T follicular helper cell (primary cell): Measurements from ENCODE around the gene MAP3K5.
"Not testable (repeated sequence)": the region's sequence is repeated elsewhere in the genome, so short reads cannot be mapped to it uniquely, and the experiment has no call there.

Experiments
- DNase-seq: peaks from one replicate; pipeline ENCODE4 v3.0.0-alpha.2; 2020; ENCODE audit warnings: low read depth

Gene MAP3K5

GRCh38 chr6:136772685-136773472 lies 19.4 kb downstream of the MAP3K5 start:
- DNase-seq: no peak

DNA sequence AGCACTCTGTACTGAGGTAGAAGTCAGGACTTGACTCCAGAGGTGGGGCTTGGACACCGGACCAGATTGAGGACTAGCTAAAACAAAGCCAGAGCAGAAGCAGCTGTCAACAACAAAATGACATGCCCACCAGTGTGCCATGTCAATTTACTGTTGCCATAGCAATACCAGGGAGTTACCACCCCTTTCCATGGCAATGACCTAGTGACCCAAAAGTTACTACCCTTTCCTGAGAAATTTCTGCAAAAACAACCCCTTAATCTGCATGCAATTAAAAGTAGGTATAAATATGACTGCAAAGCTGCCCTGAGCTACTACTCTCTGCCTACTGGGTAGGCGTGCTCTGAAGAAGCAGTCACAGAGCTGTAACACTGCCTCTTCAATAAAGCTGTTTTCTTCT lies 21.0 kb downstream of the MAP3K5 start:
- no peak for DNase-seq

DNA sequence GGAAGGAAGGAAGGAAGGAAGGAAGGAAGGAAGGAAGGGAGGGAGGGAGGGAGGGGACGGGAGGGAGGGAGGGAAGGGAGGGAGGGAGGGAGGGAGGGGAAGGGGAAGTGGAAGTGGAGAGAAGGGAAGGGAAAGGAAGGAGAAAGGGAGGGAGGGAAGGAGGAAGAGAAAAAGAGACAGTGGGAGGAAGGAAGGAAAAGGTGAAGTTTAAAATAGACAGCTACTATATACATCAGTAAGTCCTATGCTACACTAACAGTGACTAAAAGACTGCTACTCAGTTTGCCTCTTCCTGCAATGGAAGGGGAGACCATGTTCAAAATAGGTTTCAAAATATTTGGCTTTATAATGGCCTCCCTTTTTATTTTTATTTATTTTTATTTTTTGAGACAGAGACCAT lies 22.5 kb downstream of the MAP3K5 start:
- no peak for DNase-seq

DNA sequence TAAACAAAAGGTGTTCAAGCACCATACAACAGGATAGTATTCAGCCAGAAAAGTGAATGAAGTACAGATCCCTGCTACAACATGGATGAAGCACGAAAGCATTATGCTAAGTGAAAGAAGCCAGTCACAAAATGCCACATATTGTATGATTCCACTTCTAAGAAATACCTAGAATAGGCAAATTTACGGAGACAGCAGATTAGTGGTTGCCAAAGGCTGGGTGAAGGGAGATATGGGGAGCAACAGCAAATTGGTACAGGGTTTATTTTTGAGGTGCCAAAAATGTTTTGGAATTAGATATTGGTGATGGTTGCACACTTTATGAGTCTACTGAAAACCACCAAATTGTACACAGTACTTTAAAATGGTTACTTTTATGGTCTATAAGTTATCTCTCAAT lies 23.2 kb downstream of the MAP3K5 start:
- no peak for DNase-seq

GRCh38 chr6:136767570-136768309 lies 24.5 kb downstream of the MAP3K5 start:
- DNase-seq: no peak

GRCh38 chr6:136767103-136767502 lies 25.2 kb downstream of the MAP3K5 start:
- no peak for DNase-seq

GRCh38 chr6:136766274-136766673 lies 26.0 kb downstream of the MAP3K5 start:
- DNase-seq: no peak

DNA sequence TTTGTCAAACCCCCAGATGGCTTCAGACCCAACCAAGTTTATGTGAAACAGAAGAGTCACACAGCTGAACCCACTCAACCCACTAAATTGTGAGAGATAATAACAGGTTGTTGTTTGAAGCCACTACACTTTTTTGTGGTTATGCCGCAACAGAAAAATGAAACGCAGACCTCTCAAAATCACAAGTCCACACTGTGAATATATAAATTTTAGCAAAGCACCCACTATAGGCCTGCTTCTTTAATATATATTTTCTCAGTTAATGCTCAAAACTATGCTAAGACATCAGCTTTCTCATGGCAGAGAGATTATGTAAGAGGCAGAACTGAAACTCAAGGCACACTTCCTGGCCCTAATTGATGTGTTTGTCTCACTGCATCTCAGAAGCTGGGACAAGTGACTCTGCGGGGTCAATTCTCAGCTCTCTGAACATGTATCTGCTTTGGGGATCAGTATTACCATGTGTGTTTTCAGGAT lies 27.7 kb downstream of the MAP3K5 start:
- no peak for DNase-seq

DNA sequence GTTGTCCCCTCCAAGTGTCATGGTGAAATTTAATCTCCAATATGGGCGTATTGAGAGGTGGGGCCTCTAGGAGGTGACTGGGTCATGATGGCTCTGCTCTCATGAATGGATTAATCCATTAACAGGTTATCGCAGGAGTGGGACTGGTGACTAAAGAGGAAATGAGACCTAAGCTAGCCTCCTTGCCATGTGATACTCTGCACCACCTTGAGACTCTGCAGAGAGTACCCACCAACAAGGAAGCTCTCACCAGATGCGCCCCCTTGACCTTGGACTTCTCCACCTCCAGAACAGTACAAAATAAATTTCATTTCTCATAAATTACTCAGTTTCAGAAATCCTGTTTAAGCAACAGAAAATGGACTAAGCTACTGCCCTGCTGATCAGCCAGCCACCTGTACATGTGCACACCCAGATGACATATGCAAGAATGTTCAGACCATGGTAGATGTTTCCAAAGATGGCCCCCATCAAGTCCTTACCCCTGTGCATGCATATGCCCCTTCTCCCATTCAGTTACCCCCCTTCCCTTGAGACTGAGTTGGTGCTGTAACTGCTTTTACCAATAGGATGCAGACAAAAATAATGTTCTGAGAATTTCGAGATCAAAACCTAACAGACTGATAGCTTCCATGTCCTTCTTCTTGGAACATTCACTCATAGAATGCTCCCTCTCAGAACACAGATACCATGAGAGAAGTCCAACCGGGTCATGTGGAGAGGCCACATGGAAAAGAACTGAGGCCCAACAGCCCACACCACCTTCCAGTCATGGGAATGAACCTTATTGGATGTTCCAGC lies 28.4 kb downstream of the MAP3K5 start:
- no peak for DNase-seq

DNA sequence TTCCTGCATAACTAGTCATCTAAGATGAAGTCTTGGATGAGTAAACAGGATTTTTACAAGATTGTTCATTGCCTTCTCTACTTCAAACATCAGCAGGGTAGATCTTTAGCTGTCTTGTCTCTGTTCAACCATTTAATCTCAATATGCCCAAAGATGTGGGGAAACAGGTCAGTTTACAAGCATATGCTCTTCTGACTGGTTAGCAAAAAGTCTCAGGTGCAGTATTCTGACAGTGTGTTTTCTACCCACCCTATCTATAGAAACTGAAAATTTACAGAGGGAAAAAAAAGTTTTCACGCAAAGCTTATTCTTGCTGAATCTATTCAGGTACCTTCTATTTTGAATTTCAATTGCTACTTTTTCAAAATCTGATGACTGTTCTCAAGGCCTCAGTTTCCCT lies 29.0 kb downstream of the MAP3K5 start:
- DNase-seq: no peak

DNA sequence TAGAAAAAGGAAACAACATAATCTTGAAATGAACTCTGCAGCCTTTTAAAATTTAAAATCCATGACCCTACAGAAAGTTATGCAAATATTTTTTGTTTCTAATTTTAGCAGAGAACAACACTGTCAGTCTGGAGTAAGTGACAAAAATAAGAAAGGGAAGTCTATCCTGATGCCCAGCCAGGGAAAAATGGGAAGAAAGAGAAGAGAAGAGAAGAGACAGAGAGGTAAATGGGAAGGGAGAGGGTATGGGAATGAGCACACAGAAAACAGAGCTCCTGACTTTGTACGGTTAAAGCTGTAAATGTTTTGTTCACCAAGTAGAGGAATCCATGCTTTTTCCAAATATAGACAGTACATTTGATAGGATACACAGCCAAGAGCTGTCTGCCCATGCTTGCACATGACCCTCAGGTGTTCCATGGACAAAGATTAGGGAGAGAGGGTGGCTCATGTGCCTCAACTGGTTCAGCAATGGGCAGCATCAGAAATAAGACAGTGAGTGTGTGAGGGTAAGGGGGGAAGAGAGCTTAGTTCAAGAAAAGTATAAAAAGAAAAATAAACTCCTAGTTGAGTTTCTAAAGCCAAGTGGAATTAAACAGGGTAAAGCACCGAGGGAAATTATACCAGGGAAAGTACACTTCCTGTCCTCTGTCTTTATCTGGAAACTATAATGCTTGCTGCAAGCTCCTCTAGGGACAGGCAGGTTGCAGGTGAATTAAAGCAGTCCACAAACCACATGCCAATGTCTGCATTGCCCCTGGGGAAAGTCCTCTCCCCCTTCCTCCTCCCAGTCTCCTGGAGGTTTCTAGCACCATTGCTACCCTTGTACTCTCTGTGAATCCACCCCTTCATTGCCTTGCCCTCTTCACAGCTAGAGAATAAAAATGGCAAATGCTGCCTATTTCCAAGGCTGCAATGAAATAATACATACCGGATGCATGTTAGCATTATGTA lies 30.0 kb downstream of the MAP3K5 start:
- no peak for DNase-seq

GRCh38 chr6:136761227-136761922 lies 30.9 kb downstream of the MAP3K5 start:
- DNase-seq: no peak

DNA sequence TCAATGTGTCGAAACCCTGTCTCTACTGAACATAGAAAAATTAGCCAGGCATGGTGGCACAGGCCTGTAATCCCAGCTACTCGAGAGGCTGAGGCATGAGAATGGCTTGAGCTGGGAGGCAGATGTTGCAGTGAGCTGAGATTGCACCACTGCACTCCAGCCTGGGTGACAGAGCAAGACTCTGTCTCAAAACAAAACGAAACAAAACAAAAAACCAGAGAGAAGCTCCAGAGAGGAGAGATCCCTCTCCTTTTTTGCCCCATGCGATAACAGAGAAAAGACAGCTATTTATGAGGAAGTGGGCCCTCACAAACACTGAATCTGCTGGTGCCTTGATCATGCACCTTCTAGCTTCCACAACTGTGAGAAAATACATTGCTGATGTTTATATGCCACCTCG lies 31.5 kb downstream of the MAP3K5 start:
- DNase-seq: not testable (repeated sequence)

DNA sequence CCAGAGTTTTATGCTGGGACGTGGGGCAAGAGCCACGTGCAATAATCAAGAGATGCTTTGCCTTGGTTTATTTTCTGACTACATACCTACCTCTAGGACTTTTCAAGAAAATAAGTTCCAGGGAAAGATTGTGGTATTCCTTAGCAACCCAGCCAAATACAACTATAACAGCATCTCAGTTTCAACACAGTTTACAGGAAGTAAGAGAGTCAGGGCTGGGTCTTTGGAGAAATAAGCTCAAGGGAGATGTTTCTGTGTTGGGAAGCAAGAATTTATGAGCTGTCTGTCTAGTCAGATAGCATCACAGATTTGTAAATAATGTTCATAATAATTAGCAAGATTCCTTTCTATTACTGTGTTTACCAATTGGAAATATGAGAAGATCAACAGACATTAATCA lies 35.1 kb downstream of the MAP3K5 start:
- no peak for DNase-seq

GRCh38 chr6:136754820-136755219 lies 37.5 kb downstream of the MAP3K5 start:
- DNase-seq: no peak

DNA sequence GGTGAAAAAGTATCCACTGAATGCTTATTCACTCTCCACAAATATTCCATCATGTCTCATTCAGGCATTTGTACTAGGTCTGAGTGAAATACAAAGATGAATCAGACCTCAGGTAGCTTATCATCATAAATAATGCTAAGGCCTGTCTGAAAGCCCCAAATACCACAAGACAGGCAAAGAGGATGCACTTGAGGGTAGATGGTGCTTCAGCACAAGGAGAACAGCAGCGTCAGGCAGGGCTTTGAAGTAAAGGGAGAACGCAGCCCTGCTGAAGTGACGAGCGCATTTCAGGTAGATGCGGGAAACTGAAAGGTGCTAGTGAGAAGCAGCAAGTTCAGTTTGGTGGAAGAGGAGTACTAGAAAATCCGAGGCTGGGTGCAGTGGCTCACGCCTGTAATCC lies 38.7 kb downstream of the MAP3K5 start:
- DNase-seq: peak; percentile 75

DNA sequence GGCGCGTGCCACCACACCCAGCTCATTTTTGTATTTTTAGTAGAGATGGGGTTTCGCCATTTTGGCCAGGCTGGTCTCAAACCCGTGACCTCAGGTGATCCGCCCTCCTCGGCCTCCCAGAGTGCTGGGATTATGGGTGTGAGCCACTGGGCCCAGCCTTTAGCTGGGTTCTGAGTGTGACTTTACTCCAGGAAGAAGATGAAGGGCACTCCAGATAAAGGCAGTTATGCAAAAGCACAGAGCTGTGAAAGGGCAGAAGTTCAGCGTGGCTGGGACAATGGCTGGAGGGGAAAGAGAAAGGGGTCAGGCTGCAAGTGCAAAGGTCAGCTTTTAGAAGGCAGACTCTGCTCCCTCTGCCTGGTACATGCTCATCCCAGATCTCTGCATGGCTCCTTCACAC lies 39.7 kb downstream of the MAP3K5 start:
- DNase-seq: no peak

- DNase-seq: no peak
These were observed 40.3 kb downstream of the MAP3K5 start for GRCh38 chr6:136751991-136752390.

- no peak for DNase-seq
These were observed 40.7 kb downstream of the MAP3K5 start for GRCh38 chr6:136751522-136751956.

DNA sequence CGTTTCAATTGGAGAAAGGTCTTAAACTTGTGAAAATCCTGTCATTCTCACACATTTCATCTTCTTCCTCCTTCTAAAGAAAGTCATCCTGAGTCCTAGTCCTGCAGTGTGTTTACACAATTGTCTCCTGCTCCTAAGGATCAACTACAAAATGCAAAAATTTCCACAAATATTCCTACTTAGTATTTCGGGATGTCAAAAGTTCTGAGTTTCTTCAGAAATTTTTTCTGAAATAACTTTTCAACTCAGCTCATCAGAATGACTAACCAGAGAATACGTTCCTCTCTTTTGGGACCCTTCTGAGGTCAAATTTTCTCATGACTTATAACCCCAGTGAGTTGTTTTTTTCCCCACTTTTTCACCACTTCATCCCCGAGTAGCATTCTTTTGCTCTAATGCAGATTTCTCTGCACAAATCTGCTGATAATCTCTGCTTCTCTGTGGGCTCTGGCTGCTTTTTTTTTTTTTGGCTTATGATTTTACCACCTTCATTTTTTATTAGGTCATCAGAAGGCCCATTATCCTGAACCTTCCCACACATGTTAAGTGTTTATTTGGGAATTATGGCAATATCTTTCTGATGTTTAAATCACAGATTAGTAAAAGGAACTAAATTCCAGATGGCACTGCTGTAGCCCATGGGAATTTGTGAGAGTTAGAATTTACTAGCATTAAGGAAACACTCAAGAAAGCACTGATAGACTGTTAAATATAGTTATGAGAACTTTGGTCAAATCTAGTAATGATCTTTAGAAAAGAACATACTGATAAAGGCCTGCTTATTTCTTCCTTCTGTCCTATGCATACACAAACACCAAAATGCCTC lies 41.4 kb downstream of the MAP3K5 start:
- DNase-seq: no peak
